Lung (tissue), 12 donors: Measurements from ENCODE around the gene DAAM2. TPM values are rescaled to one million over a fixed set of nuclear protein-coding genes. Genes with fewer than 3 reads are reported as not detected.

Experiments
- ATAC-seq: fragments of 200-7000 bp; cut with Tn5 transposase; one replicate; pipeline ENCODE4 v1.9.1; 2020; ENCODE audit warnings: moderate number of reproducible peaks; ENCODE audit not compliant: insufficient read depth, low FRiP score
- DNase-seq, 3 donors: peaks; one replicate each; pipeline ENCODE4 v3.0.0-alpha.2; 2013 to 2017
- H3K27ac ChIP-seq, 2 donors: one replicate each; pipeline ENCODE4 v1.5.1; 2013; ENCODE audit warnings: mild to moderate bottlenecking in 2 of 2, moderate library complexity in 2 of 2, control low read depth in 1 of 2, inconsistent platforms in 1 of 2, low read depth in 1 of 2, low read length in 1 of 2
- H3K27me3 ChIP-seq, 3 donors: one replicate each; pipeline ENCODE4 v1.5.1; 2013; ENCODE audit warnings: low read length in 2 of 3; ENCODE audit not compliant: control insufficient read depth in 3 of 3, insufficient read depth in 3 of 3
- H3K36me3 ChIP-seq, 4 donors: one replicate each; pipeline ENCODE4 v1.5.1; 2013; ENCODE audit warnings: low read length in 4 of 4, mild to moderate bottlenecking in 1 of 4, moderate library complexity in 1 of 4; ENCODE audit not compliant: control insufficient read depth in 4 of 4, insufficient read depth in 4 of 4
- H3K4me1 ChIP-seq, 5 donors: one replicate each; pipeline ENCODE4 v1.5.1; 2013; ENCODE audit warnings: low read length in 5 of 5, mild to moderate bottlenecking in 2 of 5, moderate library complexity in 1 of 5; ENCODE audit not compliant: control insufficient read depth in 5 of 5, insufficient read depth in 5 of 5
- H3K4me3 ChIP-seq: one replicate; pipeline ENCODE4 v1.5.1; 2013; ENCODE audit warnings: mild to moderate bottlenecking, control low read depth, moderate library complexity
- H3K9ac ChIP-seq, 2 donors: one replicate each; pipeline ENCODE4 v1.5.1; 2013; ENCODE audit warnings: low read length in 2 of 2, control low read depth in 1 of 2; ENCODE audit not compliant: insufficient read depth in 1 of 2
- H3K9me3 ChIP-seq, 4 donors: one replicate each; pipeline ENCODE4 v1.5.1; 2013; ENCODE audit warnings: low read length in 3 of 4, mild to moderate bottlenecking in 1 of 4, moderate library complexity in 1 of 4; ENCODE audit not compliant: control insufficient read depth in 4 of 4, insufficient read depth in 3 of 4
- CTCF ChIP-seq: IDR thresholded peaks from 2 replicates; pipeline ENCODE4 v1.5.1; 2012; ENCODE audit warnings: mild to moderate bottlenecking; ENCODE audit errors: control extremely low read depth, extremely low read depth
- WGBS, 2 donors: extraction: QIAGEN DNeasy Blood & Tissue Kit; methylation state at CpG; one replicate each; pipeline ENCODE4 v1.1.7; 2013; 5-methylcytosine and 5-hydroxymethylcytosine counted together
- polyA plus RNA-seq, 2 donors: library from polyadenylated mRNA; stranded (reverse); fragments of 200-250 nt; gene quantifications; one replicate each; pipeline ENCODE4 v1.2.1, GENCODE V29; 2013
- total RNA-seq, 2 donors: library from RNA; depleted of rRNA in 1 of 2; stranded (reverse); fragments of >200 nt in 1 of 2; gene quantifications; one replicate each; pipeline ENCODE4 v1.2.1, GENCODE V29; 2014 to 2021
- donor health status: control.
- donor health status: control.
- donor health status: Bipolar disorder and iron deficiency.
- donor health status: healthy.
- donor health status: DM: yes; HTN: yes; CAD: no.

DAAM2 gene
- total and polyA plus RNA-seq, 4 donors: 13.6 to 43.0 (median 28.5) TPM

- Histone ChIP-seq H3K9me3 (peaks cover 0 to 4% (median 0%) of the 10 kb centered on the region in 4 donors), H3K27me3 (no peaks in the 10 kb centered on the region), H3K36me3 (peaks cover 0 to 7% (median 1%) of the 10 kb centered on the region in 4 donors), H3K9ac (no peak overlapping the region), H3K4me1 (peaks cover 2 to 31% (median 9%) of the 10 kb centered on the region in 5 donors), H3K4me3 (no peak overlapping the region), H3K27ac (no peak overlapping the region)
- WGBS, 2 donors: 54 to 66% methylated on average over 4 of the region's 4 CpGs
- ATAC-seq (no peak), DNase-seq (no peak)
- TF ChIP-seq CTCF: no peak
These were observed 56.0 kb downstream of the DAAM2 start for GRCh38 chr6:39848171-39848570.

GRCh38 chr6:39849228-39849627 lies 57.1 kb downstream of the DAAM2 start:
- DNase-seq (no peak), ATAC-seq (no peak)
- H3K9ac ChIP-seq: no peak overlapping the region
- H3K27me3 ChIP-seq: no peaks in the 10 kb centered on the region
- peaks cover 0 to 4% (median 0%) of the 10 kb centered on the region in 4 donors for H3K9me3 ChIP-seq
- TF ChIP-seq CTCF: no peak
- H3K36me3 ChIP-seq: peaks cover 0 to 7% (median 1%) of the 10 kb centered on the region in 4 donors
- H3K4me1 ChIP-seq: peaks cover 2 to 31% (median 9%) of the 10 kb centered on the region in 5 donors
- no peak overlapping the region for H3K4me3 ChIP-seq
- 81 to 87% methylated on average over 3 of the region's 3 CpGs for WGBS, 2 donors
- H3K27ac ChIP-seq: no peak overlapping the region

GRCh38 chr6:39849764-39850163 lies 57.6 kb downstream of the DAAM2 start:
- Histone ChIP-seq H3K27me3 (no peaks in the 10 kb centered on the region), H3K4me3 (no peak overlapping the region), H3K36me3 (peaks cover 0 to 6% (median 1%) of the 10 kb centered on the region in 4 donors), H3K9me3 (peaks cover 0 to 4% (median 0%) of the 10 kb centered on the region in 4 donors), H3K9ac (no peak overlapping the region), H3K4me1 (peaks cover 2 to 31% (median 9%) of the 10 kb centered on the region in 5 donors), H3K27ac (no peak overlapping the region)
- no peak for TF ChIP-seq CTCF
- WGBS, 2 donors: 65 to 72% methylated on average over 6 of the region's 6 CpGs
- ATAC-seq: no peak
- DNase-seq: peak in 1 of 3 donors; percentile 29
